Measurements from ENCODE around the gene PTPRM.

PTPRM gene

GRCh38 chr18:7566567-7567473 lies at the start of gene PTPRM:
PTPRM (plus strand) TSS chr18:7567316; CDS start chr18:7567819, 503 bp downstream.
- DNase-seq: peak; percentile 63

GRCh38 chr18:7517852-7518251 lies 49.3 kb upstream of the PTPRM start:
- DNase-seq: no peak

- no peak for DNase-seq
Observed at GRCh38 chr18:7520200-7520785, 46.8 kb upstream of the PTPRM start.

- DNase-seq: no peak
Observed at GRCh38 chr18:7521226-7521856, 45.8 kb upstream of the PTPRM start.

GRCh38 chr18:7523772-7524171 lies 43.3 kb upstream of the PTPRM start:
- DNase-seq: no peak

- no peak for DNase-seq
Observed at GRCh38 chr18:7524786-7525185, 42.3 kb upstream of the PTPRM start.

GRCh38 chr18:7532942-7533341 lies 34.2 kb upstream of the PTPRM start:
- no peak for DNase-seq

GRCh38 chr18:7535436-7536205 lies 31.5 kb upstream of the PTPRM start:
- DNase-seq: no peak

- no peak for DNase-seq
Observed at GRCh38 chr18:7537145-7537544, 30.0 kb upstream of the PTPRM start.

GRCh38 chr18:7541835-7542234 lies 25.3 kb upstream of the PTPRM start:
- no peak for DNase-seq

GRCh38 chr18:7544686-7545085 lies 22.4 kb upstream of the PTPRM start:
- no peak for DNase-seq

- no peak for DNase-seq
Observed at GRCh38 chr18:7545734-7546133, 21.4 kb upstream of the PTPRM start.

- DNase-seq: no peak
Observed at GRCh38 chr18:7548221-7548620, 18.9 kb upstream of the PTPRM start.

GRCh38 chr18:7548721-7549120 lies 18.4 kb upstream of the PTPRM start:
- DNase-seq: no peak

- no peak for DNase-seq
Observed at GRCh38 chr18:7557973-7558372, 9.1 kb upstream of the PTPRM start.

- DNase-seq: no peak
Observed at GRCh38 chr18:7558769-7559168, 8.3 kb upstream of the PTPRM start.

- DNase-seq: no peak
Observed at GRCh38 chr18:7559709-7560319, 7.3 kb upstream of the PTPRM start.

- DNase-seq: no peak
Observed at GRCh38 chr18:7561909-7562460, 5.1 kb upstream of the PTPRM start.

- no peak for DNase-seq
Observed at GRCh38 chr18:7562491-7562890, 4.6 kb upstream of the PTPRM start.

- no peak for DNase-seq
Observed at GRCh38 chr18:7565677-7566076, 1.4 kb upstream of the PTPRM start.

- DNase-seq: no peak
Observed at GRCh38 chr18:7566244-7566566, 911 bp upstream of the PTPRM start.

Measured in stimulated activated CD8-positive, alpha-beta memory T cell treated with anti-CD3 and anti-CD28 coated beads, Interleukin-4, amount 100 ng/mL, for 48 hours (primary cell).